ENCODE data around the gene CDC14B.

CDC14B gene

GRCh38 chr9:96476591-96476990 is 143.1 kb downstream of the CDC14B start:
- no peak for DNase-seq

- no peak for DNase-seq
Observed at GRCh38 chr9:96476013-96476412, 143.6 kb downstream of the CDC14B start.

- no peak for DNase-seq
Observed at GRCh38 chr9:96467784-96468183, 151.9 kb downstream of the CDC14B start.

GRCh38 chr9:96464426-96464825 is 155.2 kb downstream of the CDC14B start:
- DNase-seq = no peak

- no peak for DNase-seq
Observed at GRCh38 chr9:96462541-96462940, 157.1 kb downstream of the CDC14B start.

- DNase-seq = no peak
Observed at GRCh38 chr9:96461336-96461735, 158.3 kb downstream of the CDC14B start.

- DNase-seq = no peak
Observed at GRCh38 chr9:96460882-96461281, 158.8 kb downstream of the CDC14B start.

GRCh38 chr9:96460470-96460869 is 159.2 kb downstream of the CDC14B start:
- no peak for DNase-seq

- no peak for DNase-seq
Observed at GRCh38 chr9:96459268-96460007, 160.2 kb downstream of the CDC14B start.

- no peak for DNase-seq
Observed at GRCh38 chr9:96458226-96458625, 161.4 kb downstream of the CDC14B start.

- no peak for DNase-seq
Observed at GRCh38 chr9:96457266-96457665, 162.4 kb downstream of the CDC14B start.

GRCh38 chr9:96453625-96454024 is 166.0 kb downstream of the CDC14B start:
- no peak for DNase-seq

- no peak for DNase-seq
Observed at GRCh38 chr9:96450613-96451528, 168.8 kb downstream of the CDC14B start.

Measured in NCI-H446 (cell line).